SK-N-SH (cell line): Measurements from ENCODE around the gene GBX2. TPM values are rescaled to one million over a fixed set of nuclear protein-coding genes. Genes with fewer than 3 reads are reported as not detected.

Experiments
- CTCF ChIA-PET: fragments of 300-600, 350-600 bp; formaldehyde crosslinking; extraction: SDS; loops from one replicate; lab custom pipeline; 2021; lab: Yijun Ruan, JAX
- POLR2A ChIA-PET: fragments of 350-600 bp; sonication (Branson Sonifier 250); formaldehyde crosslinking; extraction: SDS; loops from one replicate; lab custom pipeline; 2020; ENCODE audit warnings: antibody characterized with exemption, inconsistent platforms; lab: Yijun Ruan, JAX
- DNase-seq: peaks from one replicate; pipeline ENCODE4 v3.0.0; 2012
- H2AFZ ChIP-seq: fragments of 200-600 bp; sonication (generic); 2 replicates; pipeline ENCODE4 v1.8.1; 2016; ENCODE audit warnings: antibody characterized with exemption, mild to moderate bottlenecking, low read depth
- H3F3A ChIP-seq: fragments of 200-600 bp; sonication (generic); replicated peaks from 2 replicates; pipeline ENCODE3; 2016; ENCODE audit warnings: antibody characterized with exemption, mild to moderate bottlenecking; ENCODE audit not compliant: insufficient read depth
- H3K27ac ChIP-seq, 2 experiments: fragments of 200-500 bp in 1 of 2; fragments of 200-600 bp in 1 of 2; sonication (Bioruptor generic) in 1 of 2; sonication (generic), shearing (Covaris generic) in 1 of 2; 2 replicates each; pipeline versions ENCODE4 v1.5.1 to v1.6.1; 2014 to 2016; ENCODE audit warnings: low read depth in 2 of 2, inconsistent platforms in 1 of 2, low read length in 1 of 2, mild to moderate bottlenecking in 1 of 2, mixed read lengths in 1 of 2
- H3K27me3 ChIP-seq: fragments of 200-600 bp; sonication (generic), shearing (Covaris generic); 2 replicates; pipeline ENCODE4 v1.6.1; 2016; ENCODE audit warnings: mixed run types; ENCODE audit not compliant: insufficient read depth
- H3K36me3 ChIP-seq, 2 experiments: fragments of 200-500 bp in 1 of 2; fragments of 200-600 bp in 1 of 2; sonication (Bioruptor generic) in 1 of 2; sonication (generic) in 1 of 2; replicated peaks in 1 of 2; 2 replicates each; pipeline versions ENCODE3 to v1.5.1; 2014 to 2016; ENCODE audit warnings: low read length in 1 of 2, mild to moderate bottlenecking in 1 of 2; ENCODE audit not compliant: insufficient read depth in 2 of 2, control insufficient read depth in 1 of 2
- H3K4me1 ChIP-seq, 2 experiments: fragments of 200-500 bp in 1 of 2; fragments of 200-600 bp in 1 of 2; sonication (Bioruptor generic) in 1 of 2; sonication (generic), shearing (Covaris generic) in 1 of 2; 2 replicates each; pipeline versions ENCODE4 v1.5.1 to v1.6.1; 2014 to 2016; ENCODE audit warnings: low read depth in 1 of 2, low read length in 1 of 2, mixed run types in 1 of 2; ENCODE audit not compliant: insufficient read depth in 2 of 2, control insufficient read depth in 1 of 2
- H3K4me2 ChIP-seq: fragments of 200-600 bp; sonication (generic), shearing (Covaris generic); 2 replicates; pipeline ENCODE4 v1.6.1; 2017; ENCODE audit warnings: mixed run types
- H3K4me3 ChIP-seq, 2 experiments: fragments of 200-500 bp in 1 of 2; fragments of 200-600 bp in 1 of 2; sonication (Bioruptor generic) in 1 of 2; sonication (generic), shearing (Covaris generic) in 1 of 2; 2 replicates each; pipeline versions ENCODE4 v1.5.1 to v1.8.1; 2014 to 2016; ENCODE audit warnings: low read depth in 2 of 2, inconsistent platforms in 1 of 2, low read length in 1 of 2, mild to moderate bottlenecking in 1 of 2, mixed read lengths in 1 of 2, moderate library complexity in 1 of 2
- H3K79me2 ChIP-seq: fragments of 200-600 bp; sonication (generic); 2 replicates; pipeline ENCODE4 v1.8.1; 2017; ENCODE audit warnings: mild to moderate bottlenecking; ENCODE audit not compliant: insufficient read depth
- H3K9ac ChIP-seq: fragments of 200-600 bp; sonication (generic); 2 replicates; pipeline ENCODE4 v1.6.1; 2017; ENCODE audit warnings: mixed run types
- H3K9me2 ChIP-seq: fragments of 200-600 bp; sonication (generic); 2 replicates; pipeline ENCODE4 v1.6.1; 2017; ENCODE audit warnings: mixed run types
- H3K9me3 ChIP-seq: fragments of 200-600 bp; sonication (generic); 2 replicates; pipeline ENCODE4 v1.6.1; 2017; ENCODE audit warnings: mixed run types, mild to moderate bottlenecking, moderate library complexity
- H4K20me1 ChIP-seq: fragments of 200-600 bp; sonication (generic); 2 replicates; pipeline ENCODE4 v1.6.1; 2017; ENCODE audit warnings: mild to moderate bottlenecking, mixed run types; ENCODE audit not compliant: insufficient read depth
- CHD2 ChIP-seq: fragments of 150-350 bp; IDR thresholded peaks from 2 replicates; pipeline ENCODE4 v1.6.1; 2018; ENCODE audit warnings: low read length; ENCODE audit not compliant: partially characterized antibody
- EP300 ChIP-seq, 2 experiments: IDR thresholded peaks; 2 replicates each; pipeline versions ENCODE4 v1.4.0 to v1.6.1; 2012; ENCODE audit warnings: borderline replicate concordance in 1 of 2, low read depth in 1 of 2, low read length in 1 of 2
- FOSL2 ChIP-seq: IDR thresholded peaks from 2 replicates; pipeline ENCODE4 v1.4.0; 2012; ENCODE audit warnings: low read depth, mild to moderate bottlenecking, moderate library complexity, borderline replicate concordance
- GATA2 ChIP-seq: sonication (generic); formaldehyde crosslinking; IDR thresholded peaks from 2 replicates; pipeline ENCODE4 v1.5.0; 2020; ENCODE audit warnings: mild to moderate bottlenecking, missing genetic modification reagents
- JUND ChIP-seq: IDR thresholded peaks from 2 replicates; pipeline ENCODE4 v1.4.0; 2012
- MEF2A ChIP-seq: IDR thresholded peaks from 2 replicates; pipeline ENCODE4 v1.4.0; 2012; ENCODE audit warnings: low read depth, borderline replicate concordance
- MXI1 ChIP-seq: IDR thresholded peaks from 2 replicates; pipeline ENCODE4 v1.6.1; 2012; ENCODE audit warnings: mild to moderate bottlenecking, low read depth, low read length, improper control_type of control experiment
- NFIC ChIP-seq: IDR thresholded peaks from 2 replicates; pipeline ENCODE4 v1.4.0; 2012; ENCODE audit warnings: borderline replicate concordance
- NRF1 ChIP-seq: IDR thresholded peaks from 2 replicates; pipeline ENCODE4 v1.6.1; 2012; ENCODE audit warnings: low read depth, mild to moderate bottlenecking, low read length
- PBX3 ChIP-seq: IDR thresholded peaks from 2 replicates; pipeline ENCODE4; 2012
- RCOR1 ChIP-seq: fragments of 150-350 bp; IDR thresholded peaks from 2 replicates; pipeline ENCODE4 v1.6.1; 2017; ENCODE audit warnings: antibody characterized with exemption, low read length
- REST ChIP-seq: IDR thresholded peaks from 2 replicates; pipeline ENCODE4 v1.6.1; 2012; ENCODE audit warnings: mild to moderate bottlenecking, low read depth, low read length, moderate library complexity
- RFX5 ChIP-seq: IDR thresholded peaks from 2 replicates; pipeline ENCODE4 v1.6.1; 2012; ENCODE audit warnings: mild to moderate bottlenecking, improper control_type of control experiment, low read length
- RXRA ChIP-seq: IDR thresholded peaks from 2 replicates; pipeline ENCODE4 v1.4.0; 2012; ENCODE audit warnings: low read depth, mild to moderate bottlenecking, borderline replicate concordance
- SMC3 ChIP-seq: IDR thresholded peaks from 2 replicates; pipeline ENCODE4 v1.6.1; 2012; ENCODE audit warnings: low read depth, low read length, improper control_type of control experiment
- TAF1 ChIP-seq: IDR thresholded peaks from 2 replicates; pipeline ENCODE4 v1.6.1; 2012; ENCODE audit warnings: low read depth, mild to moderate bottlenecking, low read length, moderate library complexity, borderline replicate concordance
- TCF12 ChIP-seq: IDR thresholded peaks from 2 replicates; pipeline ENCODE4 v1.4.0; 2012
- WGBS: methylation state at CpG from one replicate; pipeline ENCODE4 v1.1.6; 2017; ENCODE audit warnings: low lambda C conversion rate; 5-methylcytosine and 5-hydroxymethylcytosine counted together
- polyA plus RNA-seq, 3 experiments: library from polyadenylated mRNA; depleted of rRNA; stranded (reverse); fragments of >200 nt; gene quantifications; 2 replicates each; pipeline ENCODE4 v1.2.3, GENCODE V29; 2012
- TF ChIP-seq, protein P1 (sequence below): fragments of 150-350 bp; IDR thresholded peaks from 2 replicates; pipeline ENCODE4 v1.6.1; 2016; ENCODE audit warnings: mild to moderate bottlenecking, low read depth, low read length

GBX2 gene
- polyA plus RNA-seq, 1 of the 3 experiments (the other 2 are of a cell fraction), result 0.16 TPM

DNA sequence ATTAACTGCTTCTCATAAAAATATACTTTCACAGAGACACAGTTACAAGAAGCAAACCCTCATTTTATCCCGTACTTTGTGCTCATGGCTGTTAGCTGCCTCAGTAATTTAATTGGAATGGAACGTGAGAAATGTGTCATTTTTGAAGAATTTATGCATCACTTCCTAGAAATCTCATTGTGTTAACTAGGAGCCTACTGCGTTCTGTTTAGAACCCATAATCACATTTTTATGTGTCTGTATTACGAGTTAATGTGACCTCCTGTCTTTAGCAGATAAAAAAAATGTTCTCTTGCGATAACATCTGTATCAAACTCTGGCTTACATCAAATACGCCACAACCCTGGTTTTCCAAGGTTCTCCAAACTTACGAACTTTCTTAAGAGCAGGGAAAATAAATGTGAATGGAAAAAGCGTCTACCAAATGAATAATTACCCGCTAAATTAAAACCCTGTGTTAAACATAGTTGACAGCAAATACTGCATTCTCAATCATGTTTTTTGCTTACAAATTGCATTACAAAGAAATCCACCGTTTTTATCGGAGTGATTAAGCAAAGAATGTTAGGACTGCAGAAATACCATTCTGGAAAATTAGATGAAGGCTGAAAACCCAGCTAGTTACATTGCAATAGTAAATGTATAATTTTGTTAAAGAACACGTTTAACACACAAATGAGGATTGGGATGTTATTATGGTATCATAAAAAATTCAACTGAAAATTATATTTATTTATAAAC is 12.1 kb upstream of the GBX2 start:
- DNase-seq, result peak; percentile 30

More for the DNA sequence above, 12.1 kb upstream of the GBX2 start:
- Histone ChIP-seq H3K9ac (peak overlapping the region; percentile 59; the same call in 1 of the 2 replicates), H3K79me2 (no peaks in the 10 kb centered on the region), H3K4me2 (peak overlapping the region; percentile 92), H3K9me3 (no peaks in the 10 kb centered on the region), H3K27ac (peak overlapping the region in 1 of 2 experiments; percentile 58; a peak in 2 of 4 replicates), H3K4me1 (peaks cover 0 to 16% of the 10 kb centered on the region in 2 experiments; a peak in 3 of 4 replicates), H3K27me3 (no peaks in the 10 kb centered on the region), H3K36me3 (no peaks in the 10 kb centered on the region), H2AFZ (peak overlapping the region; percentile 63), H3K9me2 (no peaks in the 10 kb centered on the region), H3F3A (peaks cover 29% of the 10 kb centered on the region), H3K4me3 (peak overlapping the region; percentile 51 to 72; a peak in 3 of 4 replicates), H4K20me1 (no peaks in the 10 kb centered on the region)
- POLR2A ChIA-PET, result no interaction called here
- TF ChIP-seq, protein P1, sequence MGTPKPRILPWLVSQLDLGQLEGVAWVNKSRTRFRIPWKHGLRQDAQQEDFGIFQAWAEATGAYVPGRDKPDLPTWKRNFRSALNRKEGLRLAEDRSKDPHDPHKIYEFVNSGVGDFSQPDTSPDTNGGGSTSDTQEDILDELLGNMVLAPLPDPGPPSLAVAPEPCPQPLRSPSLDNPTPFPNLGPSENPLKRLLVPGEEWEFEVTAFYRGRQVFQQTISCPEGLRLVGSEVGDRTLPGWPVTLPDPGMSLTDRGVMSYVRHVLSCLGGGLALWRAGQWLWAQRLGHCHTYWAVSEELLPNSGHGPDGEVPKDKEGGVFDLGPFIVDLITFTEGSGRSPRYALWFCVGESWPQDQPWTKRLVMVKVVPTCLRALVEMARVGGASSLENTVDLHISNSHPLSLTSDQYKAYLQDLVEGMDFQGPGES, result no peak
- TF ChIP-seq EP300 (IDR thresholded peaks at IDR 0.05; ENCODE audit: borderline replicate concordance in 1 of 2, low read depth in 1 of 2, low read length in 1 of 2) (peak; percentile 28 to 35; a peak in 2 of 4 replicates), NRF1 (no peak), MEF2A (no peak), CHD2 (no peak), NFIC (no peak), RCOR1 (0 out of 2 replicates have a peak, but pooled peaks have one; percentile 48), MXI1 (no peak), FOSL2 (peak; percentile 31; the same call in 1 of the 2 replicates), TCF12 (peak; percentile 74), SMC3 (no peak), REST (no peak), RFX5 (no peak), RXRA (no peak), TAF1 (no peak), JUND (no peak), GATA2 (CRISPR knock-in tag) (peak; percentile 45; the same call in 1 of the 2 replicates), PBX3 (peak; percentile 50; the same call in 1 of the 2 replicates)
- WGBS, result 3% methylated on average over 12 of the region's 12 CpGs
- CTCF ChIA-PET, result interaction anchor here (0.6 to 17.1 kb wide), 36 partner anchors 9 to 586 kb away, joined by 3 to 372 read pairs (median 4); partner anchors contain the start of gene GBX2
